PC-9 (cell line): ENCODE results near the gene PGS1. TPM values are rescaled to one million over a fixed set of nuclear protein-coding genes. Genes with fewer than 3 reads are reported as not detected.

Experiments
- BruUV-seq: library from RNA; stranded (reverse); fragments of 400-500 nt; replicated peaks from 2 replicates; lab custom pipeline; 2021; lab: Mats Ljungman, UMichigan
- CTCF ChIA-PET: fragments of 300-600 bp; sonication (Branson Sonifier 250); formaldehyde crosslinking; loops from one replicate; lab custom pipeline; 2022; ENCODE audit warnings: antibody characterized with exemption; lab: Charles Lee
- POLR2A ChIA-PET: fragments of 300-600 bp; sonication (Branson Sonifier 250); formaldehyde crosslinking; loops from one replicate; lab custom pipeline; 2022; ENCODE audit warnings: antibody characterized with exemption; ENCODE audit not compliant: unreplicated experiment; lab: Charles Lee
- DNase-seq, 2 experiments: peaks; one replicate each; pipeline versions ENCODE4 v3.0.0 to v3.0.0-alpha.2; 2015 to 2022; ENCODE audit warnings: mixed read lengths in 1 of 2
- H2AFZ ChIP-seq: fragments of 200-600 bp; sonication (generic); 2 replicates; pipeline ENCODE4 v1.8.1; 2017; ENCODE audit warnings: antibody characterized with exemption
- H3F3A ChIP-seq: fragments of 200-600 bp; sonication (generic); 2 replicates; pipeline ENCODE4 v1.8.1; 2017; ENCODE audit warnings: antibody characterized with exemption, mild to moderate bottlenecking, low read depth; ENCODE audit not compliant: insufficient read depth
- H3K27ac ChIP-seq: fragments of 200-600 bp; sonication (generic); 2 replicates; pipeline ENCODE4 v1.6.1; 2016; ENCODE audit warnings: mixed run types
- H3K27me3 ChIP-seq: fragments of 200-600 bp; sonication (generic); 2 replicates; pipeline ENCODE4 v1.6.1; 2016; ENCODE audit warnings: low read depth, mixed run types; ENCODE audit not compliant: insufficient read depth
- H3K36me3 ChIP-seq: fragments of 200-600 bp; sonication (generic); 2 replicates; pipeline ENCODE4 v1.6.1; 2016; ENCODE audit warnings: low read depth, mixed run types
- H3K4me1 ChIP-seq: fragments of 200-600 bp; sonication (generic); replicated peaks from 2 replicates; pipeline ENCODE4 v1.6.1; 2016; ENCODE audit warnings: mixed run types; ENCODE audit not compliant: insufficient read depth
- H3K4me2 ChIP-seq: fragments of 200-600 bp; sonication (generic); 2 replicates; pipeline ENCODE4 v1.6.1; 2017; ENCODE audit warnings: mixed run types
- H3K4me3 ChIP-seq: fragments of 200-600 bp; sonication (generic); 2 replicates; pipeline ENCODE4 v1.6.1; 2016; ENCODE audit warnings: mixed run types
- H3K79me2 ChIP-seq: fragments of 200-600 bp; sonication (generic); 2 replicates; pipeline ENCODE4 v1.6.1; 2017; ENCODE audit warnings: low read depth, mixed run types
- H3K9me2 ChIP-seq: fragments of 200-600 bp; sonication (generic); 2 replicates; pipeline ENCODE4 v1.8.1; 2017; ENCODE audit warnings: mild to moderate bottlenecking; ENCODE audit not compliant: insufficient read depth
- H3K9me3 ChIP-seq: fragments of 200-600 bp; sonication (generic); 2 replicates; pipeline ENCODE4 v1.8.1; 2016; ENCODE audit warnings: low read depth; ENCODE audit not compliant: insufficient read depth
- H4K20me1 ChIP-seq: fragments of 200-600 bp; sonication (generic); 2 replicates; pipeline ENCODE4 v1.8.1; 2017; ENCODE audit not compliant: insufficient read depth
- CTCF ChIP-seq: fragments of 200-600 bp; sonication (generic); conservative IDR thresholded peaks from 2 replicates; pipeline ENCODE4 v1.6.1; 2017; ENCODE audit warnings: mixed run types, antibody characterized with exemption, mild to moderate bottlenecking, moderate library complexity
- EZH2 ChIP-seq: fragments of 200-600 bp; sonication (generic); IDR thresholded peaks from 2 replicates; pipeline ENCODE4 v1.8.0; 2017; ENCODE audit warnings: antibody characterized with exemption, low read depth
- intact Hi-C: fragments of 100-400 bp; cut with micrococcal nuclease; formaldehyde crosslinking; loops from one replicate; pipeline ENCODE4 v1.10.0; 2022; ENCODE audit not compliant: unreplicated experiment
- total RNA-seq: library from RNA; stranded (reverse); gene quantifications from 2 replicates; pipeline ENCODE4 v1.2.3, GENCODE V29; 2021

Gene PGS1
- total RNA-seq, 1 experiment from 2014 or later: 40.2 TPM

GRCh38 chr17:78473951-78474613 lies 95.6 kb downstream of the PGS1 start:
- no peaks in the 10 kb centered on the region for H3K79me2 ChIP-seq
- no peaks in the 10 kb centered on the region for H3K4me1 ChIP-seq
- CTCF ChIA-PET: no interaction called here
- H3K9me3 ChIP-seq: no peaks in the 10 kb centered on the region
- no peak for DNase-seq
- no peak overlapping the region for H3K4me2 ChIP-seq
- POLR2A ChIA-PET: no interaction called here
- no peaks in the 10 kb centered on the region for H3K36me3 ChIP-seq
- no TSS peak for BruUV-seq
- intact Hi-C loops: no loop called here
- TF ChIP-seq EZH2: no peak
- TF ChIP-seq CTCF: no peak
- no peak overlapping the region for H2AFZ ChIP-seq
- H3F3A ChIP-seq: no peaks in the 10 kb centered on the region
- no peaks in the 10 kb centered on the region for H4K20me1 ChIP-seq
- no peak overlapping the region for H3K27ac ChIP-seq
- H3K27me3 ChIP-seq: no peaks in the 10 kb centered on the region
- H3K4me3 ChIP-seq: no peak overlapping the region
- H3K9me2 ChIP-seq: no peaks in the 10 kb centered on the region

Other genes with a start within 250 kb of the PGS1 start
- 97.7 and 116 TPM in 2 replicates for gene TMC6, start 249.9 kb upstream of the PGS1 start, total RNA-seq
- 1.9 and 2.6 TPM in 2 replicates for gene TMC8, start 247.9 kb upstream of the PGS1 start, total RNA-seq
- not detected in 2 replicates for gene C17orf99, start 232.3 kb upstream of the PGS1 start, total RNA-seq
- 91.9 and 95.0 TPM in 2 replicates for gene SYNGR2, start 210.1 kb upstream of the PGS1 start, total RNA-seq
- gene TK1, start 191.6 kb upstream of the PGS1 start, total RNA-seq: 137 and 147 TPM in 2 replicates
- gene AFMID, start 191.3 kb upstream of the PGS1 start, total RNA-seq: 30.4 and 43.6 TPM in 2 replicates
- gene BIRC5, start 164.4 kb upstream of the PGS1 start, total RNA-seq: 72.4 and 91.0 TPM in 2 replicates
- gene TMEM235, start 147.0 kb upstream of the PGS1 start, total RNA-seq: not detected in 2 replicates
- 20.7 and 21.7 TPM in 2 replicates for gene SOCS3, start 18.6 kb upstream of the PGS1 start, total RNA-seq
- 0.76 and 1.4 TPM in 2 replicates for gene DNAH17, start 198.7 kb downstream of the PGS1 start, total RNA-seq